Testis (tissue), 2 donors: ENCODE data around the gene SNRNP48.

Source experiments
- POLR2A ChIP-seq: fragments of 450-650 bp; IDR thresholded peaks from one replicate; pipeline ENCODE4 v1.6.1; 2017; ENCODE audit warnings: antibody characterized with exemption, mild to moderate bottlenecking, moderate library complexity
- TF ChIP-seq, protein P1 (sequence below), 3 experiments: fragments of 450-650 bp in 2 of 3; fragments of 200-600 bp in 1 of 3; sonication (generic) in 1 of 3; IDR thresholded peaks; one replicate each; pipeline ENCODE4 v1.5.1; 2016 to 2019; ENCODE audit warnings: antibody characterized with exemption in 3 of 3, mild to moderate bottlenecking in 2 of 3, moderate library complexity in 1 of 3

DNA sequence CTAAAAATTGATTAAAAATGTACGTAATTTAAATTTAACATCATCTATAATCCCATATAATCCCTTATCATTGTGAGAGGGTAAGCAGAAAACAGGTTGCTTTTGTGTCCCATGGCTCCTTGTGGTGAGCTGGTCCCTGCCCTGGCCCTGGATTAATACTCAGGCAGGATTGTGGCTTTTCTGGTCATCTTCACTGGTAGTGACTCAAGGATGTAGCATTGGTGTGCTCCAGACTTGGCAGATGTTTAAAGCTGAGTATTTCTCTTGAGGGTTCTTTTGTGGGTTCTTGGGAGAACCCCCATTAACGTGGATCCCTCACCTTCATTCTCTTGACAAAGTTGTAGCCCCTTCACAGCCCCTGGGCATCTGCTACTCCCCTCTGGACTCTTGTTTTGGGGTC lies 39.3 kb downstream of the SNRNP48 start:
- TF ChIP-seq, protein P1, sequence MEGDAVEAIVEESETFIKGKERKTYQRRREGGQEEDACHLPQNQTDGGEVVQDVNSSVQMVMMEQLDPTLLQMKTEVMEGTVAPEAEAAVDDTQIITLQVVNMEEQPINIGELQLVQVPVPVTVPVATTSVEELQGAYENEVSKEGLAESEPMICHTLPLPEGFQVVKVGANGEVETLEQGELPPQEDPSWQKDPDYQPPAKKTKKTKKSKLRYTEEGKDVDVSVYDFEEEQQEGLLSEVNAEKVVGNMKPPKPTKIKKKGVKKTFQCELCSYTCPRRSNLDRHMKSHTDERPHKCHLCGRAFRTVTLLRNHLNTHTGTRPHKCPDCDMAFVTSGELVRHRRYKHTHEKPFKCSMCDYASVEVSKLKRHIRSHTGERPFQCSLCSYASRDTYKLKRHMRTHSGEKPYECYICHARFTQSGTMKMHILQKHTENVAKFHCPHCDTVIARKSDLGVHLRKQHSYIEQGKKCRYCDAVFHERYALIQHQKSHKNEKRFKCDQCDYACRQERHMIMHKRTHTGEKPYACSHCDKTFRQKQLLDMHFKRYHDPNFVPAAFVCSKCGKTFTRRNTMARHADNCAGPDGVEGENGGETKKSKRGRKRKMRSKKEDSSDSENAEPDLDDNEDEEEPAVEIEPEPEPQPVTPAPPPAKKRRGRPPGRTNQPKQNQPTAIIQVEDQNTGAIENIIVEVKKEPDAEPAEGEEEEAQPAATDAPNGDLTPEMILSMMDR (IDR thresholded peaks at IDR 0.05): no peak
- TF ChIP-seq POLR2A: no peak
